ENCODE measurements around the gene DEFB121.

Gene DEFB121

GRCh38 chr20:31355981-31356380, 50.0 kb downstream of the DEFB121 start:
- DNase-seq = no peak
